GM10248 (cell line): ENCODE measurements around the gene CD109.
A peak's percentile ranks its signal among the peaks of the same experiment; 100 is the strongest.

ENCODE experiments used
- CTCF ChIA-PET: fragments of 300-600 bp; sonication (Branson Sonifier 250); formaldehyde crosslinking; extraction: SDS; loops from one replicate; lab custom pipeline; 2021; ENCODE audit warnings: antibody characterized with exemption; lab: Yijun Ruan, JAX
- POLR2A ChIA-PET: fragments of 350-650 bp; sonication (Branson Sonifier 250); formaldehyde crosslinking; extraction: SDS; loops from one replicate; lab custom pipeline; 2020; ENCODE audit warnings: antibody characterized with exemption; lab: Yijun Ruan, JAX
- DNase-seq: peaks from one replicate; pipeline ENCODE4 v3.0.0; 2012; ENCODE audit errors: extremely low spot score
- CTCF ChIP-seq: IDR thresholded peaks from 2 replicates; pipeline ENCODE4 v1.5.1; 2012; ENCODE audit warnings: mild to moderate bottlenecking, low read depth; ENCODE audit errors: extremely low read depth, missing control alignments, control extremely low read depth

CD109 gene

GRCh38 chr6:73731285-73731684, 35.3 kb downstream of the CD109 start:
- ChIA-PET CTCF (interaction anchor here (1.8 to 9.4 kb wide), 6 partner anchors 8 to 1479 kb away, joined by 5 to 154 read pairs (median 34); no protein-coding TSS in a partner anchor), POLR2A (interaction anchor here (0.6 kb wide), 1 partner anchor 54 kb away, joined by 3 read pairs; no protein-coding TSS in a partner anchor)
- TF ChIP-seq CTCF: no peak
- DNase-seq: no peak

GRCh38 chr6:73732845-73733675, 37.1 kb downstream of the CD109 start:
- POLR2A ChIA-PET: interaction anchor here (0.6 kb wide), 1 partner anchor 269 kb away, joined by 3 read pairs; no protein-coding TSS in a partner anchor
- CTCF ChIA-PET: interaction anchor here (0.6 to 9.4 kb wide), 39 partner anchors 9 to 1508 kb away, joined by 3 to 154 read pairs (median 6); partner anchors contain the start of genes COL12A1, MTO1 and SLC17A5
- peak; percentile 89 for TF ChIP-seq CTCF
- DNase-seq: peak; percentile 67

GRCh38 chr6:73733791-73734190, 37.8 kb downstream of the CD109 start:
- ChIA-PET CTCF (interaction anchor here (0.6 to 9.4 kb wide), 36 partner anchors 9 to 1507 kb away, joined by 3 to 154 read pairs (median 6); partner anchors contain the start of genes COL12A1, MTO1 and SLC17A5), POLR2A (interaction anchor here (0.6 kb wide), 1 partner anchor 270 kb away, joined by 3 read pairs; no protein-coding TSS in a partner anchor)
- no peak for DNase-seq
- TF ChIP-seq CTCF: no peak

- ChIA-PET CTCF (no interaction called here), POLR2A (no interaction called here)
- TF ChIP-seq CTCF: no peak
- DNase-seq: no peak
Measured at GRCh38 chr6:73734832-73735453, 38.9 kb downstream of the CD109 start.

- no peak for DNase-seq
- ChIA-PET POLR2A (no interaction called here), CTCF (interaction anchor here (0.6 to 4.9 kb wide), 23 partner anchors 9 to 1527 kb away, joined by 3 to 89 read pairs (median 4); partner anchors contain the start of gene COL12A1)
- no peak for TF ChIP-seq CTCF
Measured at GRCh38 chr6:73738367-73739028, 42.5 kb downstream of the CD109 start.

GRCh38 chr6:73739096-73739495, 43.1 kb downstream of the CD109 start:
- peak; percentile 75 for TF ChIP-seq CTCF
- DNase-seq: peak; percentile 46
- POLR2A ChIA-PET: no interaction called here
- CTCF ChIA-PET: interaction anchor here (0.6 to 4.9 kb wide), 20 partner anchors 10 to 1526 kb away, joined by 3 to 89 read pairs (median 4); partner anchors contain the start of gene COL12A1
